HL-60 (cell line): Measurements from ENCODE around the gene ANKRD23.

Source experiments
- DNase-seq, 2 experiments: peaks; one replicate each; pipeline ENCODE4 v3.0.0-alpha.2; 2010 to 2020; ENCODE audit warnings: low read depth in 1 of 2, low spot score in 1 of 2
- H3K27ac ChIP-seq: fragments of 250-450 bp; sonication (Bioruptor Pico); replicated peaks from 2 replicates; pipeline ENCODE4 v1.5.1; 2020; ENCODE audit warnings: mild to moderate bottlenecking, moderate library complexity
- H3K27me3 ChIP-seq: fragments of 250-450 bp; sonication (Bioruptor Pico); 2 replicates; pipeline ENCODE4 v1.5.1; 2021; ENCODE audit warnings: mild to moderate bottlenecking, moderate library complexity; ENCODE audit not compliant: insufficient read depth, poor library complexity, severe bottlenecking
- H3K4me3 ChIP-seq: replicated peaks from 2 replicates; pipeline ENCODE4 v1.5.1; 2011; ENCODE audit warnings: mild to moderate bottlenecking, control low read depth, low read length; ENCODE audit not compliant: insufficient read depth
- CTCF ChIP-seq: IDR thresholded peaks from one replicate; pipeline ENCODE4 v1.5.1; 2011; ENCODE audit warnings: low read length, control low read depth, inconsistent platforms; ENCODE audit not compliant: insufficient read depth
- GABPA ChIP-seq: IDR thresholded peaks from 2 replicates; pipeline ENCODE4 v1.6.1; 2012; ENCODE audit warnings: low read depth
- POLR2AphosphoS5 ChIP-seq: IDR thresholded peaks from 2 replicates; pipeline ENCODE4 v1.6.1; 2012; ENCODE audit warnings: low read depth
- REST ChIP-seq: IDR thresholded peaks from 2 replicates; pipeline ENCODE4 v1.6.1; 2012; ENCODE audit warnings: low read depth; ENCODE audit not compliant: insufficient replicate concordance
- SPI1 ChIP-seq: IDR thresholded peaks from 2 replicates; pipeline ENCODE4 v1.6.1; 2012; ENCODE audit warnings: low read depth, mild to moderate bottlenecking, borderline replicate concordance

ANKRD23 gene

GRCh38 chr2:96859681-96860064 is 15.9 kb upstream of the ANKRD23 start:
- DNase-seq, result no peak
- Histone ChIP-seq H3K27ac (no peak overlapping the region), H3K4me3 (no peak overlapping the region), H3K27me3 (no peaks in the 10 kb centered on the region)
- no peak for TF ChIP-seq REST
- no peak for TF ChIP-seq POLR2AphosphoS5
- no peak for TF ChIP-seq SPI1
- TF ChIP-seq GABPA, result no peak
- TF ChIP-seq CTCF, result no peak

- H3K4me3 ChIP-seq, result no peak overlapping the region
- DNase-seq, result no peak
- H3K27ac ChIP-seq, result no peak overlapping the region
- TF ChIP-seq SPI1, result no peak
- no peak for TF ChIP-seq CTCF
- TF ChIP-seq REST, result no peak
- no peak for TF ChIP-seq GABPA
- no peak for TF ChIP-seq POLR2AphosphoS5
- no peaks in the 10 kb centered on the region for H3K27me3 ChIP-seq
Observed at GRCh38 chr2:96859099-96859649, 15.4 kb upstream of the ANKRD23 start.

- peak within 1 kb of the TSS; percentile 82 for H3K4me3 ChIP-seq
- peak; percentile 96 to 97 for DNase-seq
- TF ChIP-seq POLR2AphosphoS5 (peak; percentile 51), GABPA (no peak), CTCF (peak; percentile 59), REST (peak; percentile 21), SPI1 (no peak)
- no peaks in the 10 kb centered on the region for H3K27me3 ChIP-seq
- peak within 1 kb of the TSS; percentile 84 for H3K27ac ChIP-seq
Observed at GRCh38 chr2:96857667-96858372, 14.0 kb upstream of the ANKRD23 start, which contains the start of gene ANKRD39. ANKRD39 (minus strand) TSS chr2:96858016; CDS start chr2:96857987, 29 bp downstream.
